T follicular helper cell (primary cell): ENCODE data around the gene ZBTB42.
"Not testable (repeated sequence)": the region's sequence is repeated elsewhere in the genome, so short reads cannot be mapped to it uniquely, and the experiment has no call there.

Experiments used
- DNase-seq: peaks from one replicate; pipeline ENCODE4 v3.0.0-alpha.2; 2020; ENCODE audit warnings: low read depth

ZBTB42 gene

GRCh38 chr14:104810316-104810715 is 9.4 kb downstream of the ZBTB42 start:
- DNase-seq = no peak

GRCh38 chr14:104813286-104813685 is 12.4 kb downstream of the ZBTB42 start:
- DNase-seq = no peak

GRCh38 chr14:104814701-104815100 is 13.8 kb downstream of the ZBTB42 start:
- not testable (repeated sequence) for DNase-seq

DNA sequence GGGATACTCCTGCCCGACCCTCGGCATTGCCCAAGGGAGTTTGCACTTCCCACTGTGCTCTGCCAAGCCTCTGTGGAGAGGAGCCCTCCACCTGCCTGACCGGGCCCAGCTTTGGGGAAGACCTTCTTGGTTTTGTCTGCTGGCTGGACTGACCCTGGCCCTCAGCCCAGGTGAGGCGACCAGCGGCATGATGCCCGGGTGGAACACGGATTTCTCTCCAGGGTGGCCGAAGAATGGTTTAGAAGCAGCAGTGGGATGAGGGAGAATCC is 15.6 kb downstream of the ZBTB42 start:
- DNase-seq = no peak

DNA sequence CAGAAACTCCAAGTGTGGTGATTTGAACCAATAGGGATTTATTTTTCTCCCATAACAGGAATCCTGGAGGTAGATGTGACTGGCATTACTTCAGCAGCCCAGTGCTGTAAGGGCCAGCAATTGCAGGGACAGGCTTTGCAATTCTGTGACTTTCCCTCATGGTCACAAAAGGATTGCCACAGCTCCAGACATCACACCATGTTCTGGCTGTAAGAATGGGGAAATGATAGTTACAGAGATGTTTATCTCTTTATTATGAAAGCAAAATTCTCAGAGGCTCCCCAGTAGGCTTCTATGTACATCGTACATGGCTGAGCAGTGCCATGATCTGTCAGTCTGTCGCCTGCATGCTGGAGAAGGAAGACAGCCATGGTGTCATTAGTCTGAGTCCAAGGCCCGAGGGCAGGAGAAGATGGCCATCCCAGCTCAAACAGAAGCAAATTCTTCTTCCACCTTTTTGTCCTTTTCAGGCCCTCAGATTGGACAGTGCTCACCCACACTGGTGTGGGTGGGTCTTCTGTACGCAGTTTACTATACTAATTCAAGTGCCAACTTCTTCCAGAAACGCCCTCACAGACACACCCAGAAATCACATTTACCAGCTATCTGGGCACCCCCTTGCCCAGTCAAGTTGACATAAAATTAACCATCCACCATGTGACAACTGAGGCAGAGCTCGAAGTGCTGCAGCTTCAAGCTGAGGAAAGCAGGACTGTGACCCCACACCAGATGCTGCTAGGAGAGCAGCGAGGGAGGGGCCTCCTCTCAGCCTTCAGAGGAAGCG is 17.2 kb downstream of the ZBTB42 start:
- no peak for DNase-seq

DNA sequence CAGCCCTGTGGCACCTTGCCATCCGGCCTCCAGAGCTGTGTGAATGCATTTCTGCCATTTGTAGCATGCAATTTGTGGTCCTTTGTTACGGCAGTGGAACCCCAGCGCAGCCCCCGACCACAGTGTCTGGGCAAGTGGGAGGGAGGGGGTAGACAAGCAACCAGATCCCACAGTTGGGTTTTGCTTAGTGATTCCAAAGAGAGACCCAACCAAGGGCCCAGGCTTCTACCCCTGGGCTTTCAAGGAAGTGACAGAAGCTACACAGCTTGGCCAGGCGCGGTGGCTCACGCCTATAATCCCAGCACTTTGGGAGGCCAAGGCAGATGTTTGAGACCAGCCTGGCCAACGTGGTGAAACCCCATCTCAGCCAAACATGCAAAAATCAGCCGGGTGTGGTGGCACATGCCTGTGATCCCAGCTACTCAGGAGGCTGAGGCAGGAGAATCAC is 17.8 kb downstream of the ZBTB42 start:
- no peak for DNase-seq

- DNase-seq = no peak
These were observed 18.5 kb downstream of the ZBTB42 start for GRCh38 chr14:104819361-104819781.

- DNase-seq = no peak
These were observed 19.8 kb downstream of the ZBTB42 start for GRCh38 chr14:104820669-104821228.

- DNase-seq = no peak
These were observed 20.5 kb downstream of the ZBTB42 start for GRCh38 chr14:104821229-104821945.

DNA sequence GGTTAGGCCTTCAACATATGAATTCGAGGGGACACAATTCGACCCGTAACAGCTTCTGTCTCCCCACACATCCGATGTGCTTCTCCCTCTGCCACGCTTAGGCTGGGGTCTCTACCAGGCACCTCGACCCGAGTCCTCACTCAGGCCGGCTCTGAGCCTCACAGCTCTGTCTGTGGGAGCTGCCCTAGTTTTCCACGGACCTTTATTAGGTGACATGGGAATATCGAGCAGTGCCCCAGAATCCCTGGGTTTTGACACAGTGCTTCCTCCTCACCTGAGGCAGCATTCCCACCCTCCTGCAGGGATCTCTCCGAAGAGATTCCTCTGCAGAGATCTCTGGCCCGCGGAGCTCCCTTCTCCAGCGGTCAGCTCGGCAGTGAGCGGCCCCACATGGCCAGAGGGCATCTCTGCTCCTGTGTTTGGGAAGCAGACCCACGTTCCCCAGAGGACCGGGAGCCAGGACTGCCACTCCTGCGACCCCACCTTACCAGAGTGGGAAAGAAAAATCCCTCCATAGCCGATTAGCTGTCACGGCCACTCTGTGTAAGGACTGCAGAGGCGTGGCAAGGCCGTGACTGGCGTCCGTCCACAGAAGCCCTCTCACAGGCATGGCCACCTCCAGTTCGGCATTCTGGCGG is 21.2 kb downstream of the ZBTB42 start:
- DNase-seq = no peak

DNA sequence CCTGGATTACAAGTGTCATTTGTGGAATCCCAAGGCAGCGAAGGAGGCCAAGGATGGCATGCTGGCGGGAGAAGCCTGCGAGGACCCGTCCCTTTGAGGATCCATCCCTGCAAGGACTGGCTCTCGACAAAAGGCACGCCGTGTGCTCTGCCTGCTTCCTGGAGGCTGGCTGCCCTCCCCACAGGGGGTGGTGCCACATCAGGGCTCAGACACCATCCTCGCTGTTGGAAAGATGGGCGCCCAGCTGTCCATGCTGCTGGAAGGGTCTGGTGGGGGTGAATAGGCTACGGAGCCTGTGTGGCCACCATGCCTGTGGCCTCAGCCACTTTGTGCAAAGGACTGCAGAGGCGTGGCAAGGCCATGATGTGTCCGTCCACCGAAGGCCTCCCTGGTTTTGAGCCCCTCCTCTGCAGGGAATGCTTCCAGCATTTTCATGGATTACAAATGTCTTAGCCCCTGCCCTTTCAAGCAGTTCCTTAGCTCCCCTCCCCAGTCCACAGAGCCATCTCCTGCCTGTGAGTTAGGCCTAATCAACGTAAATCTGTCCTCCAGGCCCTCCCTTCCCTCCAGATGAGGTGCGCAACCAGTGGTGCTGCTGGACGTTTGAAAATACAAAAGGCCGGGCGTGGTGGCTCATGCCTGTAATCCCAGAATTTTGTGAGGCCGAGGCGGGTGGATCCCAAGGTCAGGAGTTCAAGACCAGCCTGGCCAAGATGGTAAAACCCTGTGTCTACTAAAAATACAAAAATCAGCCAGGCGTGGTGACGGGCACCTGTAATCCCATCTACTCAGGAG is 22.1 kb downstream of the ZBTB42 start:
- no peak for DNase-seq

DNA sequence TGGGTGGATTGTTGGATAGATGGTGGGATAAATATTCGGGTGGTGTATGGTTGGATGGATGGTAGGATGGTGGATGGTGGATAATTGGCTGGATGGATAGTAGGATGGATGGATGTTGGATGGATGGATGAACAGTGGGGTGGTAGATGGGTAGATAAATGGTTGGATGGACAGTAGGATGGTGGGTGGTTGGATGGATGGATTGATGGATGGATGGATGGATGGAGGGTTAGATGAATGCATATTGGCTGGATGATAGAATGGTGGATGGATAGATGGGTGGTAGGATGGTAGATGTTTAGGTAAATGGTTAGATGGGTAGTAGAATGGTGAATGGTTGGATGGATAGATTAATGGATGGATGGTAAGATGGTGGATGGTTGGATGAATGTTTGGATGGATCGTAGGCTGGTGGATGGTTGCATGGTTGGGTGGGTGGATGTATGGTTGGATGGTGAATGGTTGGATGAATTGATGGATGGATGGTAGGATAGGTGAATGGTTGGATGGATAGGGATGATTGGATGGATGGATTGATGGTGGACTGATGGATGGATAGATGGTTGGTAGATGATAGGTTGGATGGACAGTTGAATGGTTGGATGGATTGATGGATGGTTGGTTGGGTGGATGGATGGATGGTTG is 23.6 kb downstream of the ZBTB42 start:
- no peak for DNase-seq

- DNase-seq = peak; percentile 91
These were observed 25.4 kb downstream of the ZBTB42 start for GRCh38 chr14:104826189-104826860.

GRCh38 chr14:104826861-104827176 is 25.9 kb downstream of the ZBTB42 start:
- DNase-seq = no peak

DNA sequence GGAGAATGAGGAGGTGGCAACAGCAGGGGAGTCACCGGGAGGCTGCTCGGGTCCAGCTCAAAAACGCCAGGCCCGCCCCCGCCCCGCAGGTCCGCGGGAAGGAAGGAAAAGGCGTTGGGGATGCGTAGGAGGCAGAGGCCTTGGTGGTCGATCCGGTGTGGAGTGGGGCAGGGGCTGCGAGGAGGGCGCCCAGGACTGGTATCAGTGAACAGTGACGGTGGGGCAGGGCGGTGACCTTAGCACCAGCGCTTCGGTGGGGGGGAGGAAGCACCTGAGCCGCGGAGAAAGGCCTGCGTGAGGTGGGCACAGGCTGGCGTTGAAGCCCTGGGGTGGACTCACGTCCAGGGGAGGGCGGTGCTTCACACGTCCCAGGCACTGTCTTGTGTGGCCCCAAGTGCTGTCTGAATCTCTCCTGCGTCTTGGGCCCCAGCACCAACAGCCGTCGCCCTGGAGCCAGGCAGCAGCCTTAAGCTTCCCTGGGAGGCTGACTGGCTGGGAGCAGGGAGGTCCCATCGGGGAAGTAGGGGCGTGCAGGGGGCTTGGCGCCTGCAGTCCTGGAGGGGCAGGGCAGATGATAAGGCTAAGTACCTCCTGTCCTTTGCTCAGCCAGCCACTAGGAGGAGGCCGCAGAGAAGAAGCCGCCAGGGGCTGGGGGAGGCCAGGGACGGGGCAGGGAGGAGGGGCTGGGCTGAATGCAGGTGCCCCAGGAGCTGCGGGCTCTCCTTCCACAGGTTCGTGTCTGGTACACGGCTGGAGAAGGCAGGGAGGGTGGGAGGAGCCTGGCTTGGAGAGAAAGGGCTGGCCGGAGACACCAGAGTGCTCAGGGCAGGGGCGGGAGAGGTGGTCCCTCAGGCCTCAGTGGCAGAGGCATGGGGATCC is 26.5 kb downstream of the ZBTB42 start:
- DNase-seq = peak; percentile 34

GRCh38 chr14:104830781-104831180 is 29.9 kb downstream of the ZBTB42 start:
- DNase-seq = no peak

GRCh38 chr14:104836171-104836935 is 35.5 kb downstream of the ZBTB42 start:
- not testable (repeated sequence) for DNase-seq

- DNase-seq = no peak
These were observed 40.8 kb downstream of the ZBTB42 start for GRCh38 chr14:104841730-104842129.

GRCh38 chr14:104843006-104843405 is 42.1 kb downstream of the ZBTB42 start:
- DNase-seq = no peak
